Colonic mucosa (tissue), 4 donors: ENCODE results near the gene MBD2. TPM values are rescaled to one million over a fixed set of nuclear protein-coding genes. Genes with fewer than 3 reads are reported as not detected.

Experiments used
- DNase-seq: peaks from one replicate; pipeline ENCODE4 v3.0.0-alpha.2; 2020
- H3K27ac ChIP-seq: fragments of 200-600 bp; one replicate; pipeline ENCODE4 v1.8.0; 2021
- H3K27me3 ChIP-seq: fragments of 200-600 bp; one replicate; pipeline ENCODE4 v1.8.0; 2021
- H3K36me3 ChIP-seq: fragments of 200-600 bp; one replicate; pipeline ENCODE4 v1.8.0; 2021
- H3K4me1 ChIP-seq: fragments of 200-600 bp; one replicate; pipeline ENCODE4 v1.8.0; 2021; ENCODE audit warnings: mild to moderate bottlenecking
- H3K4me3 ChIP-seq: fragments of 200-600 bp; one replicate; pipeline ENCODE4 v1.8.0; 2021
- H3K9ac ChIP-seq, 2 donors: one replicate each; pipeline ENCODE4 v1.7.0; 2013; ENCODE audit warnings: control low read depth in 2 of 2, low read depth in 2 of 2, low read length in 2 of 2
- H3K9me3 ChIP-seq: fragments of 200-600 bp; one replicate; pipeline ENCODE4 v1.8.0; 2021
- intact Hi-C: fragments of 100-400 bp; cut with DNase I; formaldehyde crosslinking; loops from one replicate; pipeline ENCODE4 v1.14.1; 2022
- total RNA-seq, 2 donors: library from RNA; stranded (reverse); fragmentation: NEBNext Ultra II Directional in 1 of 2; extraction: Animal tissue kit (Norgen Biotek cat#: 25700) in 1 of 2; gene quantifications; one replicate each; pipeline ENCODE4 v1.2.1, GENCODE V29; 2021
- TF ChIP-seq, protein P1 (sequence below): fragments of 200-600 bp; IDR thresholded peaks from one replicate; pipeline ENCODE4 v1.8.0; 2022; ENCODE audit warnings: antibody characterized with exemption, mild to moderate bottlenecking
- donor health status: healthy.
- donor health status: DM: no; HTN: no; CAD: no.
- donor health status: DM: no; HTN: no; CAD: no.

The MBD2 gene
- total RNA-seq, 2 donors from 2014 or later: 110 to 138 TPM

DNA sequence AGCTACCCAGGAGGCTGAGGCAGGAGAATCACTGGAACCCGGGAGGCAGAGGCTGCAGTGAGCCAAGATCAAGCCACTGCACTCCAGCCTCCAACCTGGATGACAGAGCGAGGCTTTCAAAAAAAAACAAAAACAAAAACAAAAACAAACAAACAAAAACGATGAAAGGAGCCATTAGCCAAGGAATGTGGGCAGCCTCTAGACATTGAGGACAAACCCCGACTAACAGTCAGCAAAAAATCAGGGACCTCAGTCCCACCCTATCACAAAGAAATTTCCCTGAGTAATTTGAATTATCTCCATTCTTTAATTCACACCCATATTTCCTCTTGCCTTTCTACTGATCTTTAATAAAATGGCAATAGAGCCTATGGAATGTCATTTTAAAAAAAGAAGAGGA, 75.8 kb downstream of the MBD2 start:
- H3K4me1 ChIP-seq: no peaks in the 10 kb centered on the region
- no peaks in the 10 kb centered on the region for H3K36me3 ChIP-seq
- no peak overlapping the region for H3K4me3 ChIP-seq
- TF ChIP-seq, protein P1, sequence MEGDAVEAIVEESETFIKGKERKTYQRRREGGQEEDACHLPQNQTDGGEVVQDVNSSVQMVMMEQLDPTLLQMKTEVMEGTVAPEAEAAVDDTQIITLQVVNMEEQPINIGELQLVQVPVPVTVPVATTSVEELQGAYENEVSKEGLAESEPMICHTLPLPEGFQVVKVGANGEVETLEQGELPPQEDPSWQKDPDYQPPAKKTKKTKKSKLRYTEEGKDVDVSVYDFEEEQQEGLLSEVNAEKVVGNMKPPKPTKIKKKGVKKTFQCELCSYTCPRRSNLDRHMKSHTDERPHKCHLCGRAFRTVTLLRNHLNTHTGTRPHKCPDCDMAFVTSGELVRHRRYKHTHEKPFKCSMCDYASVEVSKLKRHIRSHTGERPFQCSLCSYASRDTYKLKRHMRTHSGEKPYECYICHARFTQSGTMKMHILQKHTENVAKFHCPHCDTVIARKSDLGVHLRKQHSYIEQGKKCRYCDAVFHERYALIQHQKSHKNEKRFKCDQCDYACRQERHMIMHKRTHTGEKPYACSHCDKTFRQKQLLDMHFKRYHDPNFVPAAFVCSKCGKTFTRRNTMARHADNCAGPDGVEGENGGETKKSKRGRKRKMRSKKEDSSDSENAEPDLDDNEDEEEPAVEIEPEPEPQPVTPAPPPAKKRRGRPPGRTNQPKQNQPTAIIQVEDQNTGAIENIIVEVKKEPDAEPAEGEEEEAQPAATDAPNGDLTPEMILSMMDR: no peak
- intact Hi-C loops: no loop called here
- no peak overlapping the region for H3K27ac ChIP-seq
- H3K9me3 ChIP-seq: no peaks in the 10 kb centered on the region
- no peak overlapping the region for H3K9ac ChIP-seq
- no peak for DNase-seq
- H3K27me3 ChIP-seq: no peaks in the 10 kb centered on the region

DNA sequence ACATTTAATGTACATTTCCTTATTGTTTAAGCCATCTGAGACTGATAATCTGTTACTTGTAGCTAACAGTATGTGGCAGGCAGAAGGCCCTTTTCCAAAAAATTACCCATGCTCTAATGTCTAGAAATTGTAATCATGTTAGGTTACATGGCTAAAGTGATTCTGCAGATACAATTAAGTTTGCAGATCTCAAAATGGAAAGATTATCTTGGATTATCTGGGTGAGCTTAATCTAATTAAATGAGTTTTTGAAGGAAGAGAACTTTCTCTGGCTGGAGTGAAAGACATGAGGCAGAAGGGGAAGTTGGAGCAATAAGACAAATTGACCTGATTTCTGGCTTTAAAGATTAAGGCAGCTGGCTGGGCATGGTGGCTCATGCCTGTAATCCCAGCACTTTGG, 76.3 kb downstream of the MBD2 start:
- no peaks in the 10 kb centered on the region for H3K36me3 ChIP-seq
- no peak overlapping the region for H3K27ac ChIP-seq
- DNase-seq: no peak
- H3K27me3 ChIP-seq: no peaks in the 10 kb centered on the region
- intact Hi-C loops: no loop called here
- TF ChIP-seq, protein P1: no peak
- H3K4me3 ChIP-seq: no peak overlapping the region
- H3K4me1 ChIP-seq: no peaks in the 10 kb centered on the region
- H3K9ac ChIP-seq: no peak overlapping the region
- H3K9me3 ChIP-seq: no peaks in the 10 kb centered on the region

DNA sequence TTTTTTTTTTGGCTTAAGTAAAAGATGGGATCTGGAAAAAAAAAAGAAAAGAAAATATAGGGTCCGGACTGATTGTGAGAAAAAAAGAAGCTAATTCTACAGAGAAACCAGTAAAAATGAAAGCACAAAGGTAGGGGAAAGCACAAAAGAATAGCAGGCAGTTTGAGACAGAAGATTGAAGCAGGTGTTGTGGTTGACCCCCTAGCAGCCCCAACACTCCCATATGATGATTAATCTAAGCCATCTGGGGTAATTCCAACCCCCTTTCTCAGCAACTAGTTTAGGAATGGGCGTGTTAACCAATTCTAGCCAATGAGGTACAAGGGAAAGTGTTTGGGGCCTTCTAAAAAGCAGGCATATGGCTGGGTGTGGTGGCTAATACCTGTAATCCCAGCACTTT, 77.0 kb downstream of the MBD2 start:
- TF ChIP-seq, protein P1: no peak
- intact Hi-C loops: no loop called here
- Histone ChIP-seq H3K36me3 (no peaks in the 10 kb centered on the region), H3K4me3 (no peak overlapping the region), H3K9me3 (no peaks in the 10 kb centered on the region), H3K4me1 (no peaks in the 10 kb centered on the region), H3K27me3 (no peaks in the 10 kb centered on the region), H3K9ac (no peak overlapping the region), H3K27ac (no peak overlapping the region)
- no peak for DNase-seq

DNA sequence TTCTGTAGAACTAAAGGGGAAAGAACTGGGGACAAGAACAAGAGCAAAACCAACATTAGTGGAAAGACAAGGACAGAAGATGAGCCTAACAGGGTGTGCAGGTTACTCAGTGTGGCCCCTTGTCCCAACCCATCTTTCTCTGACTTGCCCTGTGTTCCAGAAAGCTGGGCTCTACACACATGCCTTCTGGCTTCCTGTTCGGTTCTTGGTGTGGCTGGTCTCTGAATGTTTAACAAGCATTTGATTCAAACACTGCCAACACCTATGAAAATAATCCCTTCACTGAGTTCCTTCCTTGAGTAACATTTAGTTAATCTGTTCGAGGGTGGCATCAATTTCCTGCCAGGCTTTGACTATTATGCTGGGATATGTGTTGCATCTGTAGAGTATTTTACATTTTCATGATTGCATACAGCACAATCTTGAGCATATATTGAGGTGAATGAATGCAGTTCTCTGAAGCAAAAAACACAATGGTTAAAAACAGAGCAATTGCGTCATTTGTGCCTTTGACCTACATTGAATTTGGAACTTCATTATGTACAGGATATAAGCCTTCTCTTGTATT, 83.3 kb downstream of the MBD2 start:
- intact Hi-C loops: no loop called here
- TF ChIP-seq, protein P1: no peak

DNA sequence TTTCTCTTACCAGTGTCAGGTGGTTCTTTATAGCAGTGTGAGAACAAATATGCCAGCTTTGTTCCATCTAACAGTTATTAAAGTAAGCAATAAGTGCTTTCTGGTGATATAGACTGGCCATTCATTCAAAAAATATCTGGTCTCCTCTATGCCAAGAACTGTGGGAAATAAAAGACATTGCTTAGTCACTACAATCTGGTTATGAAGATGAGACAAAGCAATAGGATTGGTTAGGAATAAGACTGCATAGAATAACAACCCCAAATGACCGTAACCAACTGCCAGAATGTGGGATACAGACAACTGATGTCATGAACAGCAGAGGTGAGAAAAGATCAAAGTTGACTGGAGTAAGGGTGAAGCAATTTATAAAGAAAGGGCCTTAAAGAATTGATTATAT, 83.8 kb downstream of the MBD2 start:
- intact Hi-C loops: no loop called here
- Histone ChIP-seq H3K9ac (no peak overlapping the region), H3K27me3 (no peaks in the 10 kb centered on the region), H3K27ac (no peak overlapping the region), H3K9me3 (no peaks in the 10 kb centered on the region), H3K36me3 (no peaks in the 10 kb centered on the region), H3K4me3 (no peak overlapping the region), H3K4me1 (no peaks in the 10 kb centered on the region)
- TF ChIP-seq, protein P1: no peak
- DNase-seq: no peak

More for the DNA sequence above, 83.3 kb downstream of the MBD2 start:
- no peak for DNase-seq
- Histone ChIP-seq H3K9me3 (no peaks in the 10 kb centered on the region), H3K9ac (no peak overlapping the region), H3K4me1 (no peaks in the 10 kb centered on the region), H3K4me3 (no peak overlapping the region), H3K36me3 (no peaks in the 10 kb centered on the region), H3K27ac (no peak overlapping the region), H3K27me3 (no peaks in the 10 kb centered on the region)

DNA sequence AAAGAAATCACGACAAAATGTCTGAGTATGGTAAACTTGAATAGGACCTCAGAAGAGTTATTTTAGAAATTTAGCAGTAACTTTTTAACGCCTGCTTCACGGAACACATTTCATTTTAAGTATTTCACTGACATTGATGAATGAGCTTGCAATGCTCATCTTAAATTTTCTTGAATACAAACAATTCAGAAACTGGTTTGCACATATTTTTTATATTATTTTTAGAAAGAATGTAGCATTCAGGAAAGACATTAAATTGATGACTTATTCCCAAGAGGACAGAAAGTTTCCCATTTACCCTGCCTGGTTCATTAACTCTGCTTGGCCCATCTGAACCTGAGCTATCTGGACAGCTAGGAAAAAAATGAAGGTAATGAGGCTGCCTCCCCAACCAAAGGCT, 89.3 kb downstream of the MBD2 start:
- DNase-seq: no peak
- Histone ChIP-seq H3K4me1 (no peaks in the 10 kb centered on the region), H3K9me3 (no peaks in the 10 kb centered on the region), H3K36me3 (no peaks in the 10 kb centered on the region), H3K9ac (no peak overlapping the region), H3K4me3 (no peak overlapping the region), H3K27me3 (no peaks in the 10 kb centered on the region), H3K27ac (no peak overlapping the region)
- TF ChIP-seq, protein P1: no peak
- intact Hi-C loops: no loop called here
